CD4-positive, alpha-beta T cell treated with Interleukin-1 beta for 1 hour (primary cell): ENCODE measurements around the gene UBXN11.
A peak's percentile ranks its signal among the peaks of the same experiment; 100 is the strongest.

Experiments used
- DNase-seq, 2 donors: peaks; one replicate each; pipeline ENCODE4 v3.0.0-alpha.2; 2020 to 2022

UBXN11 gene

DNA sequence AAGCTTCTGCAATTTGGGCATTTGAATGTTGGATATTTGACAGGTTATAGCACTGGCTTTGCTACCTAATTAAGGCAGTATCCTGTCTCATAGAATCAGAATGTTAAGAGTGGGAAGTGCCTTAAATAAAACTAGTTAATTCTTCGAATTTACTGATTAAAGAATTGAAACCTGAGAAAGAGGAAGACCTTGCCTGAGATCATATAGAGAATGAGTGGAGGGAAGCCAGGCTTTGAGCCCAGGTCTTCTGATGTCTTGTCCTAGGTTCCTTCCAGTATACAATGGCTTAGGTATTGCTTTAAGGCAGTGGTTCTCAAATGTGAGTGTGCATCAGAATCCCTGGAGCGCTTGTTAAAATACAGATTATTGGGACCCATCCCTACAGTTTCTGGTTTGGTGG is 47.4 kb downstream of the UBXN11 start:
- DNase-seq = no peak

- no peak for DNase-seq
These were observed 49.2 kb downstream of the UBXN11 start for GRCh38 chr1:26257222-26257621.

DNA sequence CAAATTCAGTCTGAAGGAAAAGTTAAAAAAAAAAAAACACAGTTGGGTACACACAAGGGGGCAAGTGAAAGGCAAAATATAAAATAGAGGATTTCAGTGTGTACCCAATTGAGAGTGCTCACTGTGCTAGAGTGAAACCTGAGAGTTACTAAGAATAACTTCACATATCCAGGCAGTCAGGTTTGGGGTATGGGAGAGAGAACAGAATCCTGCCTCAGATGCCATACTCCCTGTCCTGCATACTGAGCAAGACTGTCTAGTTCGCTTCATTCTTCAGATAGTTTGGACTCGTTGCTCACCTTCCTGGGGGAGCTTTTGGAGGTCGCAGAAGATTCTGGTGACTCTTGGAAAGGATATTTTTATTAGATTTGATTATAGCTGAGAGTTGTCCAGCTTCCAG is 52.0 kb downstream of the UBXN11 start:
- no peak for DNase-seq

GRCh38 chr1:26252718-26253117 is 53.7 kb downstream of the UBXN11 start:
- no peak for DNase-seq

DNA sequence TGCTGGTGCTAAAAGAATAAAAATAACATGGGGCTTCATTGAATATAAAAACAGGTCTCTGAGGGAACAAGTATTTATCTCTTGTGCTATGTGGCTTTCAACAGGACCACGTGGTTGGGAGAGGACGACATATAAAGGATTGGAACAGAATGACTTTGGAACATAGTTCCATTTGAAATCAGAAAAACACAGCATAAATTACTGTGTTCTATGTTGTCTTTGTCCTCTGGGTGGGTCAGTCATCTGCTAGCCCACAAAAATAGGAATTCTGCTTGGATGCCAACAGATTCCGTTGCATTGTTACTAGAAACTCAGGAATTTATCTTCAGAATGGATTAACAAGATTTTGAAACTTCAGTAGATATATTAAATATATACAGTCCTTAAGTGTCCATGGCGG is 66.5 kb downstream of the UBXN11 start:
- no peak for DNase-seq

DNA sequence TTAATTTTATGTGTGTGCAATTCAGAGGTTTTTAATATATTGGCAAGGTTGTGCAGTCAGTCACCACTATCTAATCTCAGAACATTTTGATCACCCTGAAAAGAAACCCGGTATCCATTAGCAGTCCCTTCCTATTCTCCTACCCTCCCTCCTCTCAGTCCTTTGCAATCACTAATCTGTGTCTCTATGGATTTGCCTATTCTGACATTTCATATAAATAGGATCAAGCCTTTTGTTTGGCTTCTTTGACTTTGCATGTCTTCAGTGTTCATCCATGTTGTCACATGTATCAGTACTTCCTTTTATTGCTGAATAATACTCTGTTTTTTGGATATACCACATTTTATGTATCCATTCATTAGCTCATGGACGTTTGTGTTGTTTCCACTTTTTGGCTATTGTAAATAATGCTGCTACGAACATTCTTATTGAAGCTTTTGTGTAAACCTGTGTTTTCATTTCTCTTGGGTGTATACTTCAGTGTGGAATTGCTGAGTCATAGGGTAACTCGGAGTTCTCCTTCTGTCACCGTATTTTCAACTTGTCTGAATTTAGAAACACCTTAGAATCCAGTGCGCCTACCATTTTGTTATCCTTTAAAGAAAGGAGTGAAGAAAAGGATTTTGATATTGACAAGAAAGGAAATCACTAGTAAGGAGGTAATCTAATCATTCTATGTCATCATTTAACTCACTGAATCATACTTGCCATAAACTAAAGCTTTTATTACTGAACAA is 69.0 kb downstream of the UBXN11 start:
- DNase-seq = no peak

- peak in 1 of 2 donors; percentile 29 for DNase-seq
These were observed 71.6 kb downstream of the UBXN11 start for GRCh38 chr1:26234644-26235370.

- DNase-seq = peak; percentile 98
These were observed 72.4 kb downstream of the UBXN11 start, which contains the start of gene CEP85 for GRCh38 chr1:26233903-26234643. Gene CEP85, plus strand, starts transcription at chr1:26234200. Its CDS starts 5,584 bp downstream, at chr1:26239784.
